ENCODE data around the gene RHOXF1.
"Not testable (repeated sequence)": the region's sequence is repeated elsewhere in the genome, so short reads cannot be mapped to it uniquely, and the experiment has no call there.

Gene RHOXF1, protein sequence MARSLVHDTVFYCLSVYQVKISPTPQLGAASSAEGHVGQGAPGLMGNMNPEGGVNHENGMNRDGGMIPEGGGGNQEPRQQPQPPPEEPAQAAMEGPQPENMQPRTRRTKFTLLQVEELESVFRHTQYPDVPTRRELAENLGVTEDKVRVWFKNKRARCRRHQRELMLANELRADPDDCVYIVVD

DNA sequence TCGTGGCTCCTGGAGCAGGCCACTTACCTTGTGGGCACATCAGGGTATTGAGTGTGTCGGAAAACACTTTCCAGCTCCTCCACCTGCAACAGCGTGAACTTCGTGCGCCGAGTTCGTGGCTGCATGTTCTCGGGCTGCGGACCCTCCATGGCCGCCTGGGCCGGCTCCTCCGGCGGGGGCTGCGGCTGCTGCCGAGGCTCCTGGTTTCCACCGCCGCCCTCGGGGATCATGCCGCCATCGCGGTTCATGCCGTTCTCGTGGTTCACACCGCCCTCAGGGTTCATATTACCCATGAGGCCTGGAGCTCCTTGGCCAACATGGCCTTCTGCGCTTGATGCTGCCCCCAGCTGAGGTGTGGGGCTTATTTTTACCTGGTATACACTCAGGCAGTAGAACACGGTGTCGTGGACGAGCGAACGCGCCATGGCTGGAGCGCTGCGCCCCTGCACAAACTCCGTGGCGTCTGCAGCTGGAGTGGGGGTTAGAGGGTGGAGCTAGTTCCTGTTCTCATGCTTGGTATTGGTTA lies at the start of gene RHOXF1:
TSS of gene RHOXF1 (minus strand) at position 476 of the 526 bp plus-strand sequence. CDS start at position 425, 51 bp downstream.
- no peak for DNase-seq (ENCODE audit: low read depth)

DNA sequence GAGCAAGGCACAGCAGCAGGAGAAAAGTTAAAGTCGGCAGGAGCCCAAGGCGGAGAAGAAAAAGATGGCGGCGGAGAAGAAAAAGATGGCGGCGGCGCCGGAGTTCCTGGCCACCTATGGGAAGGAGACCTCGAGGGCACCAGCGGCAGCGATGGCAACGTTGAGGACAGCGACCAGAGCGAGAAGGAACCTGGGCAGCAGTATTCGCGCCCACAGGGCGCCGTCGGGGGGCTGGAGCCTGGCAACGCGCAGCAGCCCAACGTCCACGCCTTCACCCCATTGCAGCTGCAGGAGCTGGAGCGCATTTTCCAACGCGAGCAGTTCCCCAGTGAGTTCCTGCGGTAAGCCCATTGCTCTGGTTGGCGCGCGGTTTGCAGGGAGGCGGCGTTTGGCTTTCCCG lies 43.4 kb upstream of the RHOXF1 start:
- DNase-seq (ENCODE audit: low read depth): not testable (repeated sequence)

DNA sequence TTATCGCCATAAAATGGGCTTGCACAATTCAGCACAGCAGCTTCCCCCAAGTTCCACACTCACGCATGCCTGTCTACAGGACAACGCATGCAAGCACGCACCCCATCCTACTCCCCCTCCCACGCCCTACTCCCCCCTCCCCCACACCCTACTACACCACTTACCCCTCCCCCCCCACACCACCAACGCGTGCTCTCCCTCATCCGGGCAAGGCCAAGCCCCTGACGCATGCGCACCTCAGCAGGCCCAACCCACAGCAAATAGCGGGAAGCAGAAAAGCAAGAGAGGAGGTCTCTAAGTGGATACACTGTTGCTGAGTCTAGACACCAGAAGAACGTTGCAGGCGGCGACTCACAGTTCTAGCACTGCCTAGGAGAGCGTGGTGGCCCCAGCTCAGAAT lies 42.6 kb upstream of the RHOXF1 start, which contains the start of gene RHOXF2:
TSS of gene RHOXF2 (plus strand) at position 301 of the 400 bp plus-strand sequence. CDS start 138 bp downstream, outside the sequence.
- not testable (repeated sequence) for DNase-seq (ENCODE audit: low read depth)

DNA sequence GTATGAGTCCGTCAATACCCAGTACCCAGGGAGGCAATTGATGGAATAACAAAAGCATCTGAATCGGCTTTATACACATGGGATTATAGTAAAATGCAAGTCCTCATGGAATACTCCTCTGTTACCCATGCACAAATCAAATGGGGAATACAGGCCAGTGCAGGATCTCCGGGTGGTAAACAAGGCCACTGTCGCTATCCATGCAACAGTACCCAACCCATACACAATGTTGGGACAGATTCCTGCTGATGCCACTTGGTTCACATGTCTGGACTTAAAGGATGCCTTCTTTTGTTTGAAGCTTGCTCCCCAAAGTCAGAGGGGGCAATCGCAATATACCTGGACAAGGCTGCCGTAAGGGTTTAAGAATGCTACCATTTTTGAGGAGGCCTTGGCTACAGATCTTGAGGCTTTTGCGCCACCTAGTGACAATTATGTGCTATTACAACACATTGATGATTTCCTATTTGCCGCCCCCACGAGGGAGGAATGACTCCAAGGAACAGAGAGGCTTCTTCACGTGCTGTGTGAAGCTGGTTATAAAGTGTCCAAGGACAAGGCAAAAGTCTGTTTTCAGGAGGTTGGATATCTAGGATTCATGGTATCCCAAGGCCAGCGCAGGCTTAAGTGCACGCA lies 34.5 kb upstream of the RHOXF1 start:
- DNase-seq (ENCODE audit: low read depth): not testable (repeated sequence)

DNA sequence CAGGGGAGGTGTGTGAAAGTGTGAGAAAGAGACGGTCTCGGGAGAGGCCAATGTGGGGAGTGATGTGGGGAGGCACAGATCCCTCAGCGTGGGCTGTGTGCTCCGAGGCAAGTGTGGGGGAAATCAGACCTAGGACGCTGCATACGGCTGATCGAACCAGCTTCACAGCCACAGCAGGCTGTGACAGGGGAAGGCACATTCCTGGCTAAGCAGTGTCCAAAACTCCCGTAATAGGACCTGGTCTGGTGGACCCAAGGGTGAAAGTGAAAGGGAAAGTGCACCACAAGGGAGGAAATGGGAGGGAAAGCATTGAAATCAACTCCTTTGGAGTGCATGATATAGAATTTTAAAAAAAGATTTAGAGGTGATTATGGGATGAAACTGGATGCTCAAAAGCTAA lies 31.8 kb upstream of the RHOXF1 start:
- DNase-seq (ENCODE audit: low read depth): no peak

DNA sequence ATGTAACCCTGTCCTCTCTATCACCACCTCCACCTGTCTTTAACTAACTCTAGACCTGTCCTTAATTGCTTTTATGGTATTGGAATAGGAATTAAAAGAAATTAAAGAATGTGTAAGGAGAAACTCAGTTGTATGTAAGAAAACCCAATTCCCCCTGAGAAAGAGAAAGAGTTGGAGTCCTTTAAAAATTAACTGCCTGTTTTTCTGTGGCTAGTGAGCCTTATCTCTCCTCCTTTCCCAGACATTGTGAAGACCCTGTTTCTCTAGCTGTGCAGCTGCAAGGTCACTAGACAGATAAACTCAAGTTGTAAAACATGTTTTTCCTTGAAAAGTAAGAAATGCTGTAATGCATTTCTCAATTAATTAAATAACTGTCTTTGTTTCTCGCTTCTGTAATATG lies 30.6 kb upstream of the RHOXF1 start:
- DNase-seq (ENCODE audit: low read depth): not testable (repeated sequence)

DNA sequence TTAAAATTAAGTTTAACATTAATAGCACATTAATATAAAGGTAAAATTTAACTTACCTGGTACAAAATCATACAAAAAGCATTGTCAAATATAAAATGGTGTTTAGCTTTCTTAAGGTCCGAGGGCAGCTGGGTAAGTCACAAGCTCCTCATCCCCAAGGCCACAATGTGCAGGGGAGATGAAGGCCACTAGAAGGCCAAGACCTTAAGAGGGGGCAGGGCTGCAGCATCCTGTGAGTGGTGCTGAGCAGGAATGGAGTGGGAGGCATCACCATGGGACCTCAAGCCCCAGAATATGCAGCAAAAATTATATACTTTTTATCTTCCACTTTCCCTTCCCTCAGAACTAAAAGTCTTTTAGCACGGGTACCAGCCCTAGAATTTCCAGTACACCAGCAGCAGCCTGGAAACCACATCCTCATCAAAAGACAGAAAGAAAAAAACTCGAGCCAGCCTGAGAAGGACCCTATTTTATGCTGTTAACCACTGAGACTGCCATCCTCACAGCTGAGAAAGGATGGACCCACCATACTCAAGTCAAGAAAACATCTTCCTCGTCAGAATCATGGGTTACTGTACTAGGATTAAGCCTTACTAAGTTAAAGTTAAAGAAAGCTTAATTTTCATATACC lies 29.7 kb upstream of the RHOXF1 start:
- DNase-seq (ENCODE audit: low read depth): no peak

DNA sequence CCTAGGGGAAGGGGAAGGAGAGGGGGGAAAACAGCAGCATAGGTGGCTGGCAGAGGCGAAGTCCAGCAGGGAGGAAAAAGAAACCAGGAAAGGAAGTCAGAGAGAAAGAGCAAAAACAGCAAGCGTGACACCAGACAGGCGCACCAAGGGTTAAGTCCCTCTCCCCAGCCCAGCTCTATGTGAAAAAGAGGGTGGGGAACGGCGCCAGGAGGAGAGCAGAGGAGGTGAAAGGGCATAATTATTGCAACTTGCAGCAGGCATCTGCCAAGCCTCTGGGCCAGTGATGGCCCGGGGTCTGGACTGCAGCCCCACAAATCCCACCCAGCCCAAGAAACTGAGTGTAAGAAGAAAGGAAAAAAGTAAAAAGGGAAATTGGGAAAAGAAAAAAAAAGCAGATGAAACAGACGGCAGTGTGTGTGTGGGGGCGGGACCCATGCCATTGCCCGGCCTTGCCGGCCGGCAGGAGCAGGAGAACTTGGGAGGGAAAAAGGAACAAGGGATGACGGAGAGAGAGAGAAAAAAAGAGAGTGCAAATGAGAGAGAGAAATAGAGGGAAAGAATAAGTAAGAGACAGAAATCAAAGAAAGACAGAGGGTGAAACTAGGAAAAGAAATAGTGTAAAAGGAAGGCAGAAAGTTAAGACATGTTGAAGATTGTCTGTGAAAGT lies 28.6 kb upstream of the RHOXF1 start:
- DNase-seq (ENCODE audit: low read depth): no peak

DNA sequence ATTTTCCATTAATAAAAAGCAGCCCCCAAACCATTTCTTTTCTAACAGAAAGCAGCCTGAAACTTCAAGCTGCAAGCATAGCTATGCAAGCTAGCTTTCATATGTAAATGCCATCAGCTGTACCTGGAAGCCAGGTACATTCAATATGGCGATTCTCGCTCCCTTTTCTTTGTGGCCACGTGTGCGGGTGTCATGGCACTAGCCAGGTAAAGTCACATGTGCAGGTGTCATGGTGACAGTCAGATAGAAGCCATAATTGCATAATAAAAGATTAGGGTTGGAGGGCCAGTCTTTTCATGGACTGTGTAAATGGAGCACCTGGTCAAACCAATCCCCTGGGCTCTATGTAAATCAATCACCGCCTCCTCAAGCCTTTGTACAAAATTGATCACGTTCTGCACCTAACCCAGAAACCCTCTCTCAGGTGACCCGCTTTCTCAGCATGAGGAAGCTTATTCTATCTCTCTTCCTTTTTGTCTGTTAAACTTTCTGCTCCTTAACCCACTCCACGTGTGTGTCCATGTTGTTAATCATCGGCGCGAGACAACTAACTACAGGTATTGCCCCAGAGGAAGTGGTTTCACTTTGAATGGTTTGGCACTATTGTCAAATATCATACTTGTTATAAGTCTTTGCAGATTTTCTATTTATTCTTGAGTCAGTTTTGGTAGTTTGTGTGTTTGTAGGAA lies 24.7 kb upstream of the RHOXF1 start:
- DNase-seq (ENCODE audit: low read depth): no peak

DNA sequence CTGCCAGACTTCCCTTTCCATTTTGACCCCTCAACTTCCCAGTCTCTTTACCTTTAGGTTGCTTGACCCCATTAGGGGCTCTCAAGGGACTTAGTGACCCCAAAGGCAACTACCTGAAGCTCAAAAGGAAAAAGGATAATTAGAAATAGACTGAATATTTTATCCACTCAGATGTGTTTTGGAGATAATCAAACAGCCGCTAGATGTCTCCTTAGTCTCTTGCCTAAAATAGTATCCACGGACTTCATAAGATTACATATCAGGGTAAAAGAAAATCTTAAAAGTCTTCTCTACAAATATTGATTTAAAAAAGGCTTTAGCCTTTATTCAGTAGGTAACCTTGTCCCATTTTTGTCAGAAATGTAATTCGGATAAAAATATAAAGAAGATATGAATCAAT lies 21.7 kb upstream of the RHOXF1 start:
- no peak for DNase-seq (ENCODE audit: low read depth)

DNA sequence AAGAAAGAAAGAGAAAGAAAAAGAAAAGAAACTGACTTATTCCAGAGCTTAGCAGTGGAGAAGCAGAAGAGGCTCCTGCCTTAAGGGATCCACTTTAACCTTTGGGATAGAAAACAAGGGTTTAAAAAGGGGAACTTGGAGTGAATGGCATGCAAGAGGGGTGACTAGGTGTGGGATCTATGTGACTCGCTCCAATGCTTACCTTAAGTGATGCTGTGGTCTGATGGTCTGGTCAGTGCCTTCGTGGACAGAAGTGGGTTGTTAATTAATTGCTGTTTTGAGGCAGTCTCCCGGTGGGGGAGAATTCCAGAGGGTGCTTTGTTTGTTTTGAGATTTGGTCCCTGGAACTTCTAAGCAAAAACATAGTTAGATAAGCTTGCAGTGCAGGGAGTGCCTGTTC lies 21.1 kb upstream of the RHOXF1 start:
- DNase-seq (ENCODE audit: low read depth): no peak

DNA sequence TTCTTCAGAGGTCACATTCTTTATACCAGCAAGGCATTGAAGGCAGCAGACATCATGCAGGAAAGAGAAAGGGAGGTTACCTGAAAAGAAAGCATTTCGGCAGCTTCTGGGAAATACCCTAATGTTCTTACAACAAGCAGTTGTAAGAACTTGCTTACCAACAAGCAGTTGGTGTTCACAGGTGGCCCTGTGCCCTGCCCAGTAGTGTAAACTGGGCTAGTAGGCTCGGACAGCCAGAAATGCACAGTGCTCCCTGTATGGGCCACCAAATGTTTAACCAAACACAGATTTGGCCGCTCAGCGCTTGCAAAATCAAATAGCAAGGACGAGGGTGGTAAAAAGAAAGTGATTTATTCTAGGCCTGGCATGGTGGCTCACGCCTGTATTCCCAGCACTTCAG lies 20.4 kb upstream of the RHOXF1 start:
- DNase-seq (ENCODE audit: low read depth): no peak

DNA sequence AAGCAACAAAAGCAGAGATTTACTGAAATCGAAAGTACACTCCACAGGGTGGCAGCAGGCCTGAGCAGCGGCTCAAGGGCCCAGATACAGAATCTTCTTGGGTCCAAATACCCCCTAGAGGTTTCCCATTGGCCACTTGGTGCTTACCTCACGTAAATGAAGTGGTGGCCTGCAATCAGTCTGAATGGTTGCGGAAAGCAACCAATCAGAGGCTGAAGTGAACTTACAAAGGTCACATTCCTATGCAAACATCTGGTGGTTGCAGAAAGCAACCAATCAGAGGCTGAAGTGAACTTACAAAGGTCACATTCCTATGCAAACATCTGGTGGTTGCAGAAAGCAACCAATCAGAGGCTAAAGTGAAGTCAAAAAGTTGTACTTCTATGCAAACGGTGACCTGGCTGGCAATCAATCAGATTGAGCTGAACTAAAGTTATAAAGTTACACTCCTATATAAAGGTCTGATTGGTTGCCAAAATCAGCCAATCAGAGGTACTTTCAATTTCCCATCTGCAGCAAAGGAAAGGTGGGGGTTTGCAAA lies 12.7 kb upstream of the RHOXF1 start:
- DNase-seq (ENCODE audit: low read depth): not testable (repeated sequence)

DNA sequence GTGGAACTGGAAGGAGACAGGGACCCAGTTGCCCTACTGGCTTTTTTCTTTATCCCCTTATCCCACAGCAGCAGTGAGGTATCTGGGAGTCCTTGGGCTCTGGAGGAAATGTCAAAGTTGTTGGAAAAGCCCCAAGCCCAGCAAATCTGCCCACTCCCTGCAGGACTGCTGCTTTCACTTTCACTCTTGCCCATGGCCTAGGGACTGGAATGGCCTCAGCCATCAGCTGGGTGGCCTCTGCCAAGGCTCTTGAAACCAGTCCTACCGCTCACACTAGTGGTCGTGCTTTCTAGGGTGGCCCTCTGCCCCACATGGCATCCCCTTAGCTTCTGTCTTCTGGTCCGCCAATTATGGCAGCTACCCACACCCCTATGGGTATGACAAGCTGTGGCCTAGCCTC lies 9.7 kb upstream of the RHOXF1 start:
- DNase-seq (ENCODE audit: low read depth): no peak

DNA sequence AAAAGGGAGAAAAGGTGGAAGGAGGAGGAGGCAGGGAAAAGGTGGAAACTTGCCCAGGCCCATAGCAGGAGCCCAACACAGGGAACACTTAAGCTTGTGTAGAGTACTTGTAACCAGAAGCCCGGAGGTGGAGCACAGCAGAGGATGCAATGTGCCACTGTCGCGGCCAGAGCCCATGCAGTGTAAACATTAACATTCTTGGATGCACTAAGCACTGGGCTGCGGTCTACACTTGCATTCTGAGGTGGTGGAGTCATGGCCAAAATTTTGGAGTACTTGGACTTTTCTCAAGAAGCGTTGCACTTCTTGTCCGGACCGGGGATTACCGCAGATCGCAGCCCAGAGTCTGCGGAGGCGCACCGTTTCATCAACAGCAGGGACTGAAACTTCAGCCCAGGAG lies 4.5 kb upstream of the RHOXF1 start:
- no peak for DNase-seq (ENCODE audit: low read depth)

DNA sequence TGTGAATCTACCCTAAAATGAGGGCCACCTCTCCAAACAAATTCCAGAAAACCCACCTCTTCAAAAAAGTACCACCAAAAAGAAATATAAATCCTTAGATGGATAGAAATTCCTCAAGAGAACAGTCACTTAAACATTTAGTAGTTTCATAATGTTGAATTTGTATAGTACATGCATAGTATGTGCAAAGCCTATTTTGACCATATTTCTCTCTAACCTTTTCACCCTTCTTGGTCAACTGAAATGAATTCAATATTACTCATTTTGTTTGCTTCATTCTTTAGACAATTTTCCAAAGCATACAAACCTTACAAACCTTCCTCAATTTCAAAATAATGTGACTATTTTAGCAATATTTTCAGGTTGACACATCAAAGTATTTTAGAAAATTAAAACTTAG lies 4.1 kb downstream of the RHOXF1 start:
- no peak for DNase-seq (ENCODE audit: low read depth)

DNA sequence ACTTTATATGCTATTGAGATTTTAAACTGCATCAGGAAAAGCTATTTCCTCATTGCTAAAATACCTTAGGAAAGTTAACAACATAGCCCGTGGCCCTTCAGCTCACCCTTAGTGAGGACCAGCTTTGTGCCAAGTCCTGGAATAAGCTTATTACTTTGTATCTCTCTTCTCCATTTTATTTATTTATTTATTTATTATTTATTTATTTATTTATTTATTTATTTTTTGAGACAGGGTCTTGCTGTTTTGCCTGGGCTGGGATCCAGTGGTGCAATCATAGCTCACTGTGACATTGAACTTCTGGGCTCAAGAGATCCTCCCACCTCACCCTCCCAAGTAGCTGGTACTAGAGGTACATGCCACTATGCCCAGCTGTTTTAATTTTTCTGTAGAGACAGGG lies 6.3 kb downstream of the RHOXF1 start:
- no peak for DNase-seq (ENCODE audit: low read depth)

DNA sequence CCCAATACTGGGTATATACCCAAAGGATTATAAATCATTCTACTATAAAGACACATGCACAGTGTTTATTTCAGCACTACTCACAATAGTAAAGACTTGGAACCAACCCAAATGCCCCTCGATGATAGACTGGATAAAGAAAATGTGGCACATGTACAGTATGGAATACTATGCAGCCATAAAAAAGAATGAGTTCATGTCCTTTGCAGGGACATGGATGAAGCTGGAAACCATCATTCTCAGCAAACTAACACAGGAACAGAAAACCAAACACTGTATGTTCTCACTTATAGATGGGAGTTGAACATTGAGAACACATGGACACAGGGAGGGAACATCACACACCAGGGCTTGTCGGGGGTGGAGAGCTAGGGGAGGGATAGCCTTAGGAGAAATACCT lies 11.0 kb downstream of the RHOXF1 start:
- DNase-seq (ENCODE audit: low read depth): not testable (repeated sequence)

DNA sequence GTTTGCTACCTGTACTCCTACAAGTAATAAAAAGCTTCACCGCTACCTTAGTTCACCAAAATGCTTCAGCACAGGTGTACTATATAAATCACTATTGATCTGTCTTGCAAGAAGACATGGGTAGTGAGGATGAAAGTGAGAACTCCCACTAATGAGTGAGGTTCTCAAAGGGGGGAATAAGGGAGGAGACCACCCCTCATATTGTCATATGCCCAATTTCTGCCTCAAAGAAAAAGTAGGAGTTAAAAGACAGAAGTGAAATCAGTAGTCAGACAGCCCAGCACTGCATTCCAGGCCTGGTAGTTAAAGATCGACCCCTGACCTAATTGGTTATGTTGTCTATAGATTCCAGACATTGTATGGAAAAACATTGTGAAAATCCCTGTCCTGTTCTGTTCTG lies 14.7 kb downstream of the RHOXF1 start:
- DNase-seq (ENCODE audit: low read depth): not testable (repeated sequence)

DNA sequence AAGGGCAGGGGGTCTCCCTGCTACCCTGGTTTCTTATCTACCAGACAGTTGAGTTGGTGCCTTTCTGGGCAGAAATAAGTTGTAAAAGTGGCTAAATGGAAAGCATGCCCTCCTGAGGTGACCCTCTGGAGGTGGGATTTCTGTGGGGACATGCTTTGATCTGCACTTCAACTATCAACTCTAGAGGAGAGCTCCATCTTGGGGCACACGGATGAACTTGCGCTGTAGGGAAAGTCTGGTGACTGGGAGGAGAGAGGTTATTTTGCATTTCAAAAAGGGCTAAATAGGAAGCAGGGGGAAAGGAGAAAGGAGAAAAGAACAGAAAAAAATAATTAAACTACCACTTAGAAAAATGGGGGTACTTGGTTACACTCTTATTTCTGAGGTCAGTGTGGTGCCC lies 25.5 kb downstream of the RHOXF1 start:
- no peak for DNase-seq (ENCODE audit: low read depth)

DNA sequence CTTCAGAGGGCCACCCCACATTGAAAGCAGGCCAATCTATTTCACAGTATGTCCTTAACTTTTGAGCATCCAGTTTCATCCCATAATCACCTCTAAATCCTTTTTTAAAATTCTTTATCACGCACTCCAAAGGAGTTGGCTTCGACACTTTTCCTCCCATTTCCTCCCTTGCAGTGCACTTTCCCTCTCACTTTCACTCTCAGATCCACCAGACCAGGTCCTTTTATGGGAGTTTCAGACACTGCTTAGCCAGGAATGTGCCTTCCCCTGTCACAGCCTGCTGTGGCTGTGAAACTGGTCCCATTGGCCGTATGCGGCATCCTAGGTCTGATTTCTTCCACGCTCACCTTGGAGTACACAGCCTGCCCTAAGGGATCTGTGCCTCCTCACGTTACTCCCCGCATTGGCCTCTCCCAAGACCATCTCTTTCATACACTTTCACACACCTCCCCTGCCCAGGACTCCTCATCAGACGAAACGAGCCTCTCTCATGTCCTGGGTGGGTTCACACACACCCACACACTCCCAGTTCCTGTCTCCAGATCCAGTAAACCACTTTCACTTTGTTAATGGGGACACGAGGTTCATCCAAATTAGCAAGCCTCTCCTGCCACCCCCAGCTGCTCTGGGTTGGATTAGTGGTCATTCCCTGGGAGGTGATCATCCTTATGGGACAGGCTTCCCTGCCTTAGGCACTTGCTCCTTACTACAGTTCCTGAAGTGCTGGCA lies 28.3 kb downstream of the RHOXF1 start:
- DNase-seq (ENCODE audit: low read depth): no peak
